GM10266 (cell line): ENCODE data around the gene PDE10A.

Source experiments
- DNase-seq: peaks from one replicate; pipeline ENCODE4 v3.0.0; 2012; ENCODE audit errors: extremely low spot score
- CTCF ChIP-seq: IDR thresholded peaks from 2 replicates; pipeline ENCODE4 v1.5.1; 2012; ENCODE audit warnings: mild to moderate bottlenecking, low read depth; ENCODE audit not compliant: control insufficient read depth, insufficient read depth; ENCODE audit errors: missing control alignments

The PDE10A gene

DNA sequence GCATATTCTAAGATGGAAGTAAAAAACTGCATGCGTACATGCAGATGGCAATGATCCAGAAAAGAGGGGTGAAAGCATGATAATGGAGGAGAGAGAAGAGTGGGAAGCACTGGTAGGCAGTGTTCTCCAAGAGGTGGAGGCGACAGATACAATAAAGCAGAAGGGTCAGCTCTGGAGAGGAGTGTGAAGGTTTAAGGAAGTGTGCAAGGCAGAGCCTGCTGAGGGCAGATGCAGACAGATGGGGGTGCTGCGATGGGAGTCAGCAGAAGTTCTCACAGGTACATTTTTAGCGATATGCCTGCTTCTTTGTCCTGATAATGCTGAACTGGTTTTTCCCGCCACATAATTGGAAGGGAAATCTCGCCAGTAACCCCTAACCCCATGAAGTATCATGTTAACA lies 272.6 kb downstream of the PDE10A start:
- no peak for DNase-seq
- TF ChIP-seq CTCF: no peak

DNA sequence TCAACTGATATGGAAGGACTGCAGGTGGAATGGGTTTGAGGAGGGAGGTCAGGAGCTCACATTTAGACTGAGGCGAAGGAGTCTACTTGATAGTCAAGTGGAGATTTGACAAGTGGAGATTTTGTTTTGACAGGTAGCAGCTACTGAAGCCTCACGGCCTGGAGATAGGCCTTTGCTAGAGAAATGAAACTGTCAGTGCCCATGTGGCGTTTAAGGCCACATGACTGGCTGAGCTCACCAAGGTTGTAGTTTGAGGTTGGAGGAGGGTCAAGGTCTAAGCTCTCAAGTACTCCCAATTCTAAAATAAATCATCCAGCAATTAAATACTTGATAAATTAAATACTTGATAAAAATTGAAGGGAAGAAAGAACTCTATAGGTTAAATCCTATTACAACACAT lies 273.5 kb downstream of the PDE10A start:
- no peak for TF ChIP-seq CTCF
- DNase-seq: no peak

GRCh38 chr6:165383323-165383722 lies 279.7 kb downstream of the PDE10A start:
- DNase-seq: no peak
- TF ChIP-seq CTCF: no peak

DNA sequence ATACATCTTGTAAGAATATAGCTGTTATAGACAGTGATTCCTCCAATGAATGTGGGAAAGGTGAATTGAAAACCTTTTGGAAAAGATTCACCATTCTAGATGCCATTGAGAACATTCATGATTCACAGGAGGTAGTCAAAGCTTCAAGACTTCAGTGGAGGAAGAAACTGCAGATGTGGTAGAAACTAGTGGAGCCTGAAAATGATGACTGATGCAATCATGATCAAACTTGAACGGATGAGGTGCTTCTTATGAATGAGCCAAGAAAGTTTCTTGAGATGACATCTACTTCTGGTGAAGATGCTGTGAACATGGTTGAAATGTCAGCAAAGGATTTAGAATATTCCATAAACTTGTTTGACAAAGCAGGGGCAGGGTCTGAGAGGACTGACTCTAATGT lies 286.9 kb downstream of the PDE10A start:
- no peak for TF ChIP-seq CTCF
- DNase-seq: no peak

- no peak for DNase-seq
- no peak for TF ChIP-seq CTCF
Observed at GRCh38 chr6:165365371-165365770, 297.7 kb downstream of the PDE10A start.

GRCh38 chr6:165345700-165346099 lies 317.3 kb downstream of the PDE10A start:
- TF ChIP-seq CTCF: no peak
- no peak for DNase-seq

GRCh38 chr6:165340532-165340931 lies 322.5 kb downstream of the PDE10A start:
- TF ChIP-seq CTCF: no peak
- DNase-seq: no peak
